Gastroesophageal sphincter (tissue), 4 donors: ENCODE results near the gene RNPEP. TPM values are rescaled to one million over a fixed set of nuclear protein-coding genes. Genes with fewer than 3 reads are reported as not detected.
A peak's percentile ranks its signal among the peaks of the same experiment; 100 is the strongest.

Experiments used
- ATAC-seq: fragments of 150-250 bp; one replicate; pipeline ENCODE4 v1.9.1; 2016; ENCODE audit warnings: mild to moderate bottlenecking, moderate library complexity
- H3K27ac ChIP-seq, 4 donors: fragments of 200-600 bp; sonication (generic) in 3 of 4; 1 replicate in 3 of 4; 2 replicates in 1 of 4; pipeline ENCODE4 v1.5.1; 2016 to 2019
- H3K27me3 ChIP-seq: fragments of 200-600 bp; sonication (generic); one replicate; pipeline ENCODE4 v1.5.1; 2019
- H3K36me3 ChIP-seq, 2 donors: fragments of 200-600 bp; sonication (generic); one replicate each; pipeline ENCODE4 v1.5.1; 2019; ENCODE audit warnings: control low read depth in 1 of 2
- H3K4me1 ChIP-seq, 3 donors: fragments of 200-600 bp; sonication (generic); 1 replicate in 2 of 3; 2 replicates in 1 of 3; pipeline ENCODE4 v1.5.1; 2016 to 2019; ENCODE audit warnings: control low read depth in 2 of 3
- H3K4me3 ChIP-seq, 2 donors: fragments of 200-600 bp; sonication (generic); one replicate each; pipeline ENCODE4 v1.5.1; 2019; ENCODE audit warnings: mild to moderate bottlenecking in 1 of 2, moderate library complexity in 1 of 2
- H3K9me3 ChIP-seq, 3 donors: fragments of 200-600 bp; sonication (generic); one replicate each; pipeline ENCODE4 v1.5.1; 2017 to 2019; ENCODE audit warnings: control low read depth in 2 of 3
- EP300 ChIP-seq: sonication (generic); formaldehyde crosslinking; IDR thresholded peaks from one replicate; pipeline ENCODE4 v1.6.1; 2017; ENCODE audit warnings: antibody characterized with exemption, mild to moderate bottlenecking
- POLR2A ChIP-seq, 2 donors: fragments of 450-650 bp; IDR thresholded peaks; one replicate each; pipeline ENCODE4 v1.6.1; 2017; ENCODE audit warnings: antibody characterized with exemption in 2 of 2, mild to moderate bottlenecking in 2 of 2, moderate library complexity in 1 of 2
- POLR2AphosphoS5 ChIP-seq: sonication (generic); formaldehyde crosslinking; IDR thresholded peaks from one replicate; pipeline ENCODE4 v1.6.1; 2017; ENCODE audit warnings: antibody characterized with exemption
- WGBS, 2 donors: methylation state at CpG; one replicate each; pipeline ENCODE4 v1.1.5; 2018; ENCODE audit warnings: low coverage in 1 of 2; 5-methylcytosine and 5-hydroxymethylcytosine counted together
- total RNA-seq, 4 donors: library from RNA; depleted of rRNA; stranded (reverse); fragments of >200 nt; gene quantifications; one replicate each; pipeline ENCODE4 v1.1.0, GENCODE V29; 2016
- TF ChIP-seq, protein P1 (sequence below), 4 experiments: fragments of 200-600 bp in 2 of 4; fragments of 450-650 bp in 2 of 4; sonication (generic) in 1 of 4; IDR thresholded peaks; one replicate each; pipeline ENCODE4 v1.5.1; 2017 to 2019; ENCODE audit warnings: antibody characterized with exemption in 4 of 4, mild to moderate bottlenecking in 2 of 4, moderate library complexity in 2 of 4

Gene RNPEP
- total RNA-seq, 4 donors from 2014 or later: 23.0 to 40.0 (median 34.7) TPM

DNA sequence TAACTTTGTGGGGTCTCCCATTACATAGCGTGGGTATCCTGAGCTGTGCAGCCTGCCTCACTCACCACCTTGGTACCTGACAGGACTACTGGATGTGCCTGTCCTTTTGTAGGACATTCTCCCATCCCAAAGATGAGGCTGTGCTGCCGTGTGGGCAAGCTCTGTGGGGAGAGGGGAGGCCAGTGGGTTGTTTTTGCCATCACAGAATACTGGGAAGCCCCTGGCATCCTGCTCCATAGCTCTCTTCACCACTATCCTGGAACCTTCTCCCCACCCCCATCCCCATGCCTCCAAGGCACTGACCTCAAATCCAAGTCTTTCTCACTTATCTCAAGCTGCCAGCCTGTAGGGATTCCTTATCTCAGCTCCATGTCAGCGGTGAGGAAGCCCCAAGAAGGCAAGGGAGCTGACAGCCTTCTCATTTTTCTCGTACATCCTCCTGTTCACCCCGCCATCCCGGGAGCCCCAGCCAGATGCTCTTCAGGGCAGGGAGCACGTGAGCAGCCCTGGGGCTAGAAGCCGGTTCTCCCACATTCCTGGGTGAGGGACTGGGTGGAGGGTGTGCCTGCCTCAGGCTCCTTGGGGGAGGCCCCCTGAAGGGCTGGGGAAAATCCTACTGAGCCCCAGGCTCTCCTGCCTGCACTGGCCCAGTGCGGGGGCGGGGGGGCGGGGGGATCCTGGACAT, 25.5 kb downstream of the RNPEP start:
- TF ChIP-seq, protein P1, sequence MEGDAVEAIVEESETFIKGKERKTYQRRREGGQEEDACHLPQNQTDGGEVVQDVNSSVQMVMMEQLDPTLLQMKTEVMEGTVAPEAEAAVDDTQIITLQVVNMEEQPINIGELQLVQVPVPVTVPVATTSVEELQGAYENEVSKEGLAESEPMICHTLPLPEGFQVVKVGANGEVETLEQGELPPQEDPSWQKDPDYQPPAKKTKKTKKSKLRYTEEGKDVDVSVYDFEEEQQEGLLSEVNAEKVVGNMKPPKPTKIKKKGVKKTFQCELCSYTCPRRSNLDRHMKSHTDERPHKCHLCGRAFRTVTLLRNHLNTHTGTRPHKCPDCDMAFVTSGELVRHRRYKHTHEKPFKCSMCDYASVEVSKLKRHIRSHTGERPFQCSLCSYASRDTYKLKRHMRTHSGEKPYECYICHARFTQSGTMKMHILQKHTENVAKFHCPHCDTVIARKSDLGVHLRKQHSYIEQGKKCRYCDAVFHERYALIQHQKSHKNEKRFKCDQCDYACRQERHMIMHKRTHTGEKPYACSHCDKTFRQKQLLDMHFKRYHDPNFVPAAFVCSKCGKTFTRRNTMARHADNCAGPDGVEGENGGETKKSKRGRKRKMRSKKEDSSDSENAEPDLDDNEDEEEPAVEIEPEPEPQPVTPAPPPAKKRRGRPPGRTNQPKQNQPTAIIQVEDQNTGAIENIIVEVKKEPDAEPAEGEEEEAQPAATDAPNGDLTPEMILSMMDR (IDR thresholded peaks at IDR 0.05): no peak
- no peak for TF ChIP-seq POLR2A (IDR thresholded peaks at IDR 0.05)
- TF ChIP-seq POLR2AphosphoS5: no peak
- no peak for TF ChIP-seq EP300
- H3K27ac ChIP-seq: no peak overlapping the region

DNA sequence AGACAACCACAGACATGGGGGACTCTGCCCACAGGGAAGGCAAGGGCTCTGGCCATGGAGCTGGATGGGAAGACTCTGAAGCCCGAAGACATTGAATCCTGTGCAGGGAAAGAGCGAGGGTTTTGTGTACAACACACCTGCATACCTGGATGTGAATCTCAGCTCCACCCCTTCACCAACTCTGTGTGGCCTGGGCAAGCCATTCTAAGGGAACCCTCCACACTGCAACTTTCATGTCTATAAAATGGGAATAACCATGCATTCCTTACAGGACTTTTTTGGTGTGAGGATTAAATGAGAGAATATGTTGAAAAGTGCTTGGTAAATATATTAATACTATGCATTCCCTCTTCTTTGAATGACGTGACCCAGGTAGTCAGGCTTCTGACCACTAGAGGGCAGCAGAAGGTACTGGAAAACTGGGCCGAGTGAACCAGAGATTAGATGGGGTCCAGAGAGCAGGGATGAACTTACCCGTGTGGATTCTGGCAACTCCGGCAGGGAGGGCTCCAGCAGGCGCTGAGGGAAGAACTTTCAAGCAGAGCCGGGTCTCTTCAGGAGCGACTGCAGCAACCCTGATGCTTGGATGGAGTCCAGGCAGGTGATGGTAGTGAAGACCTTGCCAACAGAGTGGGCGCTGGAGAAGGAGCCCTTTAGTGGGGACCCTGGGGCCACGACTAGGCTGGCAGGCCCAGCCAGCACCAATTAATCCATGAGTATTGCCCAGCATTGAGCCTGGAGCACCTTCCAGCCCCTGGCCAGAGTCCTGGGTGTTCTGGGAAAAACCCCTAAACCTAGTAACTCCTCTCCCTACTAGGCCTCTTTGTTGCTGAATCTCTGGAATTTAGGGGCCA, 27.1 kb downstream of the RNPEP start:
- WGBS, 2 donors: 8% methylated on average over 8 of the region's 11 CpGs; no CpG with 5 or more reads in 1 of the 2 donors
- no peak overlapping the region for H3K4me3 ChIP-seq
- H3K27me3 ChIP-seq: no peaks in the 10 kb centered on the region
- ATAC-seq: peak; percentile 67
- H3K4me1 ChIP-seq: peaks cover 0 to 6% (median 0%) of the 10 kb centered on the region in 3 donors
- no peaks in the 10 kb centered on the region for H3K9me3 ChIP-seq
- H3K27ac ChIP-seq: no peak overlapping the region
- H3K36me3 ChIP-seq: peaks cover 0 to 43% of the 10 kb centered on the region in 2 donors
- TF ChIP-seq EP300: no peak
- no peak for TF ChIP-seq POLR2AphosphoS5
- TF ChIP-seq, protein P1 (IDR thresholded peaks at IDR 0.05): peak in 3 of 4 experiments; percentile 84 to 86 (median 84)

More for the DNA sequence above, 25.5 kb downstream of the RNPEP start:
- no peaks in the 10 kb centered on the region for H3K27me3 ChIP-seq
- ATAC-seq: no peak
- H3K4me1 ChIP-seq: peaks cover 0 to 6% (median 0%) of the 10 kb centered on the region in 3 donors
- 40% methylated on average over 2 of the region's 11 CpGs; no CpG with 5 or more reads in 1 of the 2 donors for WGBS, 2 donors
- H3K36me3 ChIP-seq: peaks cover 0 to 52% of the 10 kb centered on the region in 2 donors
- no peak overlapping the region for H3K4me3 ChIP-seq
- H3K9me3 ChIP-seq: no peaks in the 10 kb centered on the region

DNA sequence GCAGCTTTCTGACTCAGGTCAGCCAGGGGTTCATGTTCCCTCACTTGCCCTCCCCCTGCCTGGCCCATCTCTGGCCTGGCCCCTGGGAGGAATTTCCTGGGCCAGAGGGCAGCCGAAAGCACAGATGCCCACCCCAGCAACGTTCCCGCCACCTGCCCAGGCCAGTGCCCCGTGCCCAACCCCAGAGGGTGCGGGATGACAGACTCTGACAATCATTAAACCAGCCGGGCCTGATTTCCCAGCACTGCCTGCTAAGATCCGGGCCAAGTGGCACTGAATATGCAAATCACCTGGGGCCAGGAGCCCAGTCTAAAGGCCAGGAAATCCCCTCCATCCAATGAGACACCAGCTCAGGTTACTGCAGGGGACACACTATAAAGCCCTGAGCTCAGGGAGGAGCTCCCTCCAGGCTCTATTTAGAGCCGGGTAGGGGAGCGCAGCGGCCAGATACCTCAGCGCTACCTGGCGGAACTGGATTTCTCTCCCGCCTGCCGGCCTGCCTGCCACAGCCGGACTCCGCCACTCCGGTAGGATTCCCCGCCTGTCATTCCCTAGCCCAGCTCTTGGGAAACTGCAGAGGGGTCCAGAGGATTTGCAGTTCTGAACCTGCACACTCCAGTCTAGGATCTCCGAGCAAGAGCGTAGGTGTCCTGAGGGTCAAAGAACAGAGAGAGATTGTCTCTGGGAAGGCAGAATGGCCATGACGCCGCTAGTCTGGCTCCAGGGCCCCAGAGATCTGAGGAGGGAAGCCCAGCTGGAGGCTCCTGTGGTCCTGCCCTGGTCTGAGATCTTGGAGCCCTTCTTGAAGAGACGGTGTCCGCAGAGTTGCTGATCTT, 27.9 kb downstream of the RNPEP start, which contains the start of gene ELF3:
Gene ELF3, plus strand, starts transcription at position 408 of the 836 bp plus-strand sequence. CDS start 550 bp downstream, outside the sequence.
- peaks cover 0 to 34% of the 10 kb centered on the region in 2 donors for H3K36me3 ChIP-seq
- no peak within 1 kb of the TSS for H3K4me3 ChIP-seq
- no peak for ATAC-seq
- H3K9me3 ChIP-seq: no peaks in the 10 kb centered on the region
- H3K27me3 ChIP-seq: no peaks in the 10 kb centered on the region
- H3K27ac ChIP-seq: no peak within 1 kb of the TSS
- H3K4me1 ChIP-seq: peaks cover 0 to 6% (median 0%) of the 10 kb centered on the region in 3 donors
- no peak for TF ChIP-seq POLR2A (IDR thresholded peaks at IDR 0.05)
- TF ChIP-seq, protein P1 (IDR thresholded peaks at IDR 0.05): no peak
- no peak for TF ChIP-seq POLR2AphosphoS5
- 95% methylated on average over 10 of the region's 24 CpGs; no CpG with 5 or more reads in 1 of the 2 donors for WGBS, 2 donors

DNA sequence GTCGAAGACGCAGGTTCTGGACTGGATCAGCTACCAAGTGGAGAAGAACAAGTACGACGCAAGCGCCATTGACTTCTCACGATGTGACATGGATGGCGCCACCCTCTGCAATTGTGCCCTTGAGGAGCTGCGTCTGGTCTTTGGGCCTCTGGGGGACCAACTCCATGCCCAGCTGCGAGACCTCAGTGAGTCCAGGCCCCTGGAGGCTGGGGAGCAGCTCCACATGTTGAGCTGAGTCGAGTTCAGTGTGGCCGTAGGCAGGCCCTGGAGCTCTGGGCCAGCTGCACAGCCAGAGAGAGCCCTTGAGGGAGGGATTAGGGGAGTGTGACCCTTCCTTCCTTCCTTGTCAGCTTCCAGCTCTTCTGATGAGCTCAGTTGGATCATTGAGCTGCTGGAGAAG, 29.5 kb downstream of the RNPEP start:
- TF ChIP-seq POLR2AphosphoS5 (no peak), EP300 (no peak), POLR2A (IDR thresholded peaks at IDR 0.05) (no peak)
- TF ChIP-seq, protein P1 (IDR thresholded peaks at IDR 0.05): no peak
- Histone ChIP-seq H3K36me3 (peaks cover 0 to 18% of the 10 kb centered on the region in 2 donors), H3K27ac (no peak overlapping the region), H3K4me1 (peaks cover 0 to 6% (median 0%) of the 10 kb centered on the region in 3 donors), H3K9me3 (no peaks in the 10 kb centered on the region), H3K4me3 (no peak overlapping the region), H3K27me3 (no peaks in the 10 kb centered on the region)
- WGBS, 2 donors: 80 to 84% methylated on average over 2 to 9 of the region's 11 CpGs
- no peak for ATAC-seq
